Measurements from ENCODE around the gene SYNDIG1. TPM values are rescaled to one million over a fixed set of nuclear protein-coding genes. Genes with fewer than 3 reads are reported as not detected.

The SYNDIG1 gene
- total RNA-seq, 1 donor = 1.6 TPM

DNA sequence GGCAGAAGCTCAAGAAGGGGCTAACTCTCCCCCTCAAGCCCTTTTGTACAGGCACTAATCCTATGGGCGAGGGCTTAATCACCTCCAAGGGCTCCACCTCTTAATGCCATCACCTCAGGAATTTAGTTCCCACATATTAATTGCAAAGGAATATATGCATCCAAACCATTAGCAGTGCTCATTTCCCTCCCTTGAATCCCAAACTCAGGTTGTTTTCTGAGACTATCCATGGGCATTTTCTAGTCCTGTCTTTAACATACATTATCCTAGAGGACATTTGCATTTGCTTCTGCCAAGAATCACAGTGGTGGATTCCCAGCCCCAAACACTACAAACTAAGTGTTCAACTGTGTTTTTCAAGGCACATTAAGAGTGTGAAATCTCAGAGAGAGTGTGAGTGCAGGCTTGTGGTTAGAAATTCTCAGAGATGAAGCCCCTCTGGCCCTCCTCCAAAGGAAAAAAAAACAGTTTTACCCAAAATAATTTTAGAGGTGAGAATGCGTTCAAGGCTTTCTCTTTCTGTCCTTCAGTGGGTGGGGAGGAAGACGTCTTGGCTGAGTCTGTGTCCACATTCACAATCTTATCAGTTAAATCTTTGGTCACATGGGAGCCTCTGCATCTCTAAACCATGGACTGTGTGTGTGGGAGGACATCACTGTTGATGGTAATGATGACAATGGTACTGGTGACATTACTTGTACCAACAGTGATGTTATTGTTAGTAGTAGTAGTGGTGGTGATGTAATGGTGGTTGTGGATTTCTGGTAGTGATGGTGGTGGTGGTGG is 59.3 kb downstream of the SYNDIG1 start:
- TF ChIP-seq, protein P1, sequence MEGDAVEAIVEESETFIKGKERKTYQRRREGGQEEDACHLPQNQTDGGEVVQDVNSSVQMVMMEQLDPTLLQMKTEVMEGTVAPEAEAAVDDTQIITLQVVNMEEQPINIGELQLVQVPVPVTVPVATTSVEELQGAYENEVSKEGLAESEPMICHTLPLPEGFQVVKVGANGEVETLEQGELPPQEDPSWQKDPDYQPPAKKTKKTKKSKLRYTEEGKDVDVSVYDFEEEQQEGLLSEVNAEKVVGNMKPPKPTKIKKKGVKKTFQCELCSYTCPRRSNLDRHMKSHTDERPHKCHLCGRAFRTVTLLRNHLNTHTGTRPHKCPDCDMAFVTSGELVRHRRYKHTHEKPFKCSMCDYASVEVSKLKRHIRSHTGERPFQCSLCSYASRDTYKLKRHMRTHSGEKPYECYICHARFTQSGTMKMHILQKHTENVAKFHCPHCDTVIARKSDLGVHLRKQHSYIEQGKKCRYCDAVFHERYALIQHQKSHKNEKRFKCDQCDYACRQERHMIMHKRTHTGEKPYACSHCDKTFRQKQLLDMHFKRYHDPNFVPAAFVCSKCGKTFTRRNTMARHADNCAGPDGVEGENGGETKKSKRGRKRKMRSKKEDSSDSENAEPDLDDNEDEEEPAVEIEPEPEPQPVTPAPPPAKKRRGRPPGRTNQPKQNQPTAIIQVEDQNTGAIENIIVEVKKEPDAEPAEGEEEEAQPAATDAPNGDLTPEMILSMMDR (IDR thresholded peaks at IDR 0.05; ENCODE audit: insufficient read depth, low read length) = no peak
- no peak for DNase-seq (ENCODE audit: low read depth)
- no peak overlapping the region for H3K4me3 ChIP-seq (ENCODE audit: low read depth, low read length)

DNA sequence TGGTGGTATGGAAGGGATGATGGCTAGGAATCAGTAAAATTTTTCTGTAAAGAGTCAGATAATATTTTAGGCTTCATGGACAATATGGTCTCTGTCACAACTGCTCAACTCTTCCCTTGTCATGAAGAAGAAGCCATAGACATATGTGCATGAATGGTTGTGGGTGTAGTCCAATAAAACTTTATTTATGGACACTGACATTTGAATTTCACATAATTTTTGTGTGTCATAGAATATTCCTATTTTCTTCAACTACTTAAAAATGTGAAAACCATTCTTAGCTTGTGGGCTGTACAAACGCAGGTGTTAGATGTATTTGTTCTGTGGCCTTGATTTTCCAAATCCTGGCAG is 59.9 kb downstream of the SYNDIG1 start:
- no peak overlapping the region for H3K4me3 ChIP-seq (ENCODE audit: low read depth, low read length)
- TF ChIP-seq, protein P1 (IDR thresholded peaks at IDR 0.05; ENCODE audit: insufficient read depth, low read length) = no peak
- no peak for DNase-seq (ENCODE audit: low read depth)

DNA sequence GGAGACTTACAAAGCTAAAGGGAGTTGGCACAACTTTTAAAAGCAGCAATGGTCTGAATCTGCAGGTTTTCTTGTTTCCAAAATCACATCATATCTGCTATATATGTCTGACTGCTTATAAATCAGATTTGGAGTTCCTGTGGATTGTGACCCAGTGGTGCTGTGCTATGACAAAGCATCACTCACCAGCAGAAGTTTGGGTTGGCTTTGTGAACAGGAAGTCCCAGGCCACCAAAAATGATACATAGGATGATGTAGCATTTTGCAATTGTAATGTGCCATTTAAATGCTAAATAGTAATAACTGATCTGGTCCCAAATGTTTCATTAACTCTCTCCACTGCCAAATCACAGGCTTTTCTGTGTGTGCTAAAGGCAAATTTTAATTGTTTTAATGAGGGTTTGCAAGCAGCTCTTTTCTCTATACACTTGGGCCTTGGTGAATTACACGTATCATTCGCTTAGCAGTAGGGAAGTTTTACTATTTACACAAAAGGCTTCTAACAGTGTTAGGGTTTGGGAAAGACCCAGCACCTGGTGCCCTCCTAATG is 60.8 kb downstream of the SYNDIG1 start:
- TF ChIP-seq, protein P1 (IDR thresholded peaks at IDR 0.05; ENCODE audit: insufficient read depth, low read length) = no peak
- DNase-seq (ENCODE audit: low read depth) = no peak
- no peak overlapping the region for H3K4me3 ChIP-seq (ENCODE audit: low read depth, low read length)

DNA sequence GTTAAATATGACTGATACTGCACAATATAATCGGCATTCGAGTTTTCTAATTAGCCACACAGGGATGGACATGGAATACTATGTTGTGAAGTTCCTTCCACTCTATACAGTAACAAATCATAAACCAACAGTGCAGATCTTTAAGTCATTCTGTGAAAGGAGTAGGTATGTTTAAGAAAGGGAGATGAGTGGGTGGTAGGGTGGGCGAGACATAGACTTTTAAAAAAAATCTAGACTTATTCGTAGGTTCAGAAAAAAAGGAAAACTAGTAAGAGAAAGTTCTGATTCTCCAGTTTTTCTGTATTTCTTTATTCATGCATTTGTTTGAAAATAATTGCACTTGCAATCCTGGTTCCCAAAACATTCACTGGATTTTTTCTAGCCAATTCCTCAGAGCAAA is 61.8 kb downstream of the SYNDIG1 start:
- H3K4me3 ChIP-seq (ENCODE audit: low read depth, low read length) = no peak overlapping the region
- TF ChIP-seq, protein P1 (IDR thresholded peaks at IDR 0.05; ENCODE audit: insufficient read depth, low read length) = no peak
- DNase-seq (ENCODE audit: low read depth) = no peak

DNA sequence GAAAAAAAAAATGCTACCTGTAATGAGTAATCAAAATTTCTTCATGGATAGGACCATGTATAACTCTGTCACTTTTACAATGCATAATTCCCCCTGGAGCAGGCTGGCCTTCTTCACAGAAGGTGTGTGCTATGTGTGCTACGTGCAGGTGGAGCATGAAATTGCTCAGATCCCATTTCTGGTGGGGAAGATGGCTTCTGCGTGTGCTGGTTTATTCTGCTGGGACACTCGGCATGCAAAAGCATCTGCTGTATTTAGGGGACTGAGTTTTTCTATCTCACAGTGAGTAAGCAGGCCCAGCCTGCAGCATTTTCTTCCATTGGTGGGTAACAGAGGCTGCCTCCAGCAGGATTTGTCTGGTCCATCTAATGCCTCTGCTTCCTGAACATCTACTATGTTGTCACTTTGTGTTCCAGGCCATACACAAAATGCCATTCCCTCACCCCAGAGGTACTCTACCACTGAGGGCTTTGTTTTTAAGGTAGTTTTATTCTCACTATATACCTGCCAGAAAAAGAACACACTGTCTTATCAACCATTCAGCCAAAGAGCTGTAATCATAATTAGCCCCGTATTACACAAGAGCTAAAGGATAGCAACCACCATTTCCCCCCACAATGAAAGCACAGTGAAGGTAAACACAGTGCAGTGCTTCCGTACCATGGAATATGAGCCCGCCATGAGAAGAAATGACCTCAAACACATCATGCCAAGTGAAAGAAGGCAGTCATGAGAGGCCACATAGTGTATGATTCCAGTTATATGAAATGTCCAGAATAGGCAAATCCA is 62.4 kb downstream of the SYNDIG1 start:
- TF ChIP-seq, protein P1 (IDR thresholded peaks at IDR 0.05; ENCODE audit: insufficient read depth, low read length) = no peak
- H3K4me3 ChIP-seq (ENCODE audit: low read depth, low read length) = no peak overlapping the region
- no peak for DNase-seq (ENCODE audit: low read depth)

DNA sequence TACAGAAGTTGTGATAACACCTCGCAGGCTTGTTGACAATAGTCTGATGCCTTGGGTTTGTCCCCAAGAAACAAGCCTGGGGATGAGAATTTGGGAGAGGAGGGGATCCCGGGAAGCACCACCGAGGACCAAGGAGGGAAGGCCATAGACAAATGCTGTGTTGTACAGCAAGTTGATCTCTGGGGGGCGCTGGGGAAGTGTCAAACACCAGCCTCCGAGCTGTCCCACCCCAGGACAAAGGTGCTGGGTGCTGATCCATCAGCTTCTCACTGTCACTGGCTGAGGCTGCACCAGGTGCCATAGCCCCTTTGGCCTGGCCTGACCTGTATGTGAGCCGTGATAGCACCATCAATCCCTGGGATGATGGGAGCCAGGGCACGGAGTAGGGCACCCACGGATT is 64.0 kb downstream of the SYNDIG1 start:
- no peak for DNase-seq (ENCODE audit: low read depth)
- no peak overlapping the region for H3K4me3 ChIP-seq (ENCODE audit: low read depth, low read length)
- TF ChIP-seq, protein P1 (IDR thresholded peaks at IDR 0.05; ENCODE audit: insufficient read depth, low read length) = no peak
